Keratinocyte (primary cell): Measurements from ENCODE around the gene NREP.

Source experiments
- CTCF ChIP-seq, 3 experiments: IDR thresholded peaks in 1 of 3; conservative IDR thresholded peaks in 1 of 3; optimal IDR thresholded peaks in 1 of 3; 2 replicates in 2 of 3; 3 replicates in 1 of 3; pipeline versions ENCODE3 to v1.5.1; 2011; ENCODE audit warnings: low read length in 3 of 3, mild to moderate bottlenecking in 3 of 3, moderate library complexity in 2 of 3, control low read depth in 1 of 3, inconsistent platforms in 1 of 3; ENCODE audit not compliant: insufficient read depth in 2 of 3; ENCODE audit errors: extremely low read depth in 1 of 3
- EZH2 ChIP-seq: IDR thresholded peaks from one replicate; pipeline ENCODE4 v1.6.1; 2012; ENCODE audit warnings: inconsistent platforms, mild to moderate bottlenecking, low read length, moderate library complexity

- TF ChIP-seq CTCF (optimal IDR thresholded peaks at IDR 0.05 in 1 of 3, IDR thresholded peaks at IDR 0.05 in 1 of 3, conservative IDR thresholded peaks at IDR 0.05 in 1 of 3; ENCODE audit: extremely low read depth in 1 of 3, insufficient read depth in 2 of 3, low read length in 3 of 3) (no peak), EZH2 (no peak)
Observed at GRCh38 chr5:111699324-111699723, 57.7 kb downstream of the NREP start.
